HepG2 (cell line): Measurements from ENCODE around the gene PLCG1. TPM values are rescaled to one million over a fixed set of nuclear protein-coding genes. Genes with fewer than 3 reads are reported as not detected.

Experiments
- FOXP4 ChIP-seq: sonication (generic); formaldehyde crosslinking; IDR thresholded peaks from 2 replicates; pipeline ENCODE4 v1.4.0; 2020; ENCODE audit warnings: missing genetic modification reagents
- HCFC1 ChIP-seq: fragments of 150-350 bp; IDR thresholded peaks from 2 replicates; pipeline ENCODE4 v1.6.1; 2014; ENCODE audit warnings: low read depth, low read length
- SIX4 ChIP-seq: sonication (generic); formaldehyde crosslinking; IDR thresholded peaks from 2 replicates; pipeline ENCODE4 v1.4.0; 2020; ENCODE audit warnings: missing genetic modification reagents
- TFE3 ChIP-seq: IDR thresholded peaks from 2 replicates; pipeline ENCODE4 v1.6.1; 2016
- ZFP90 ChIP-seq: sonication (generic); formaldehyde crosslinking; IDR thresholded peaks from 2 replicates; pipeline ENCODE4 v1.8.0; 2022; ENCODE audit warnings: missing genetic modification reagents, mild to moderate bottlenecking, inconsistent platforms, borderline replicate concordance
- ZFYVE20 ChIP-seq: sonication (generic); formaldehyde crosslinking; IDR thresholded peaks from 2 replicates; pipeline ENCODE4 v1.8.0; 2023; ENCODE audit warnings: low read depth, mild to moderate bottlenecking, moderate library complexity, missing genetic modification reagents, borderline replicate concordance
- ZNF512 ChIP-seq: sonication (generic); formaldehyde crosslinking; IDR thresholded peaks from 2 replicates; pipeline ENCODE4 v1.4.0; 2020; ENCODE audit warnings: mild to moderate bottlenecking, missing genetic modification reagents
- ZNF775 ChIP-seq: sonication (generic); formaldehyde crosslinking; IDR thresholded peaks from 2 replicates; pipeline ENCODE4 v1.4.0; 2020; ENCODE audit warnings: missing genetic modification reagents, mild to moderate bottlenecking, moderate library complexity, borderline replicate concordance
- ZNF800 ChIP-seq: sonication (generic); formaldehyde crosslinking; IDR thresholded peaks from 2 replicates; pipeline ENCODE4 v1.4.0; 2020; ENCODE audit warnings: missing genetic modification reagents
- polyA plus RNA-seq, 8 experiments: library from polyadenylated mRNA; depleted of rRNA in 3 of 8; stranded (reverse) in 7 of 8; unstranded in 1 of 8; fragments of >200 nt; fragmentation: Illumina TruSeq in 4 of 8; extraction: Trizol in 4 of 8; gene quantifications; 2 replicates each; pipeline versions ENCODE4 v1.2.1 to v1.2.3, GENCODE V29; 2011 to 2016; ENCODE audit warnings: low read depth in 4 of 8, missing spikeins in 1 of 8, mixed read lengths in 1 of 8; ENCODE audit not compliant: insufficient read depth in 1 of 8
- total RNA-seq, 5 experiments: library from RNA; depleted of rRNA; stranded (reverse); fragments of >200 nt; fragmentation: Illumina TruSeq; extraction: Trizol; gene quantifications; 2 replicates each; pipeline ENCODE4 v1.2.3, GENCODE V29; 2016; ENCODE audit warnings: low read depth in 1 of 5

PLCG1 gene
- total and polyA plus RNA-seq, 2 of the 13 experiments (the other 11 are each of a cell fraction or from before 2014, with no cell fraction given), result 85.3 to 158 TPM

GRCh38 chr20:41155261-41155660 lies 17.9 kb downstream of the PLCG1 start (continued):
- TF ChIP-seq TFE3 (CRISPR knock-in tag) (no peak), ZFYVE20 (CRISPR knock-in tag) (no peak), ZNF775 (CRISPR knock-in tag) (no peak), SIX4 (CRISPR knock-in tag) (no peak), ZNF512 (no peak), ZFP90 (no peak), HCFC1 (no peak), FOXP4 (CRISPR knock-in tag) (no peak), ZNF800 (CRISPR knock-in tag) (no peak)
